GM12873 (cell line): ENCODE results near the gene DEDD.
A peak's percentile ranks its signal among the peaks of the same experiment; 100 is the strongest.

Experiments
- CTCF ChIP-seq: IDR thresholded peaks from 2 replicates; pipeline ENCODE4 v1.5.1; 2012; ENCODE audit warnings: low read depth, mild to moderate bottlenecking, moderate library complexity, low read length, control low read depth; ENCODE audit not compliant: insufficient read depth; ENCODE audit errors: missing control alignments

The DEDD gene

GRCh38 chr1:161074676-161075368 lies 57.6 kb downstream of the DEDD start:
- TF ChIP-seq CTCF: no peak

GRCh38 chr1:161073474-161074121 lies 58.9 kb downstream of the DEDD start:
- peak; percentile 16 for TF ChIP-seq CTCF

- no peak for TF ChIP-seq CTCF
Measured at GRCh38 chr1:161072751-161073449, 59.6 kb downstream of the DEDD start.

- TF ChIP-seq CTCF: peak; percentile 80
Measured at GRCh38 chr1:161071886-161072371, 60.5 kb downstream of the DEDD start.
